Upper lobe of right lung (tissue), 1 donor: ENCODE data around the gene TBCE. TPM values are rescaled to one million over a fixed set of nuclear protein-coding genes. Genes with fewer than 3 reads are reported as not detected.

Experiments used
- ATAC-seq: fragments of 200-7000 bp; cut with Tn5 transposase; one replicate; pipeline ENCODE4 v1.9.1; 2020; ENCODE audit warnings: mild to moderate bottlenecking, moderate library complexity
- DNase-seq: peaks from one replicate; pipeline ENCODE4 v3.0.0-alpha.2; 2020
- H3K27ac ChIP-seq: fragments of 200-600 bp; one replicate; pipeline ENCODE4 v1.8.0; 2022
- H3K27me3 ChIP-seq: fragments of 200-600 bp; one replicate; pipeline ENCODE4 v1.8.0; 2022; ENCODE audit warnings: mild to moderate bottlenecking
- H3K36me3 ChIP-seq: fragments of 200-600 bp; one replicate; pipeline ENCODE4 v1.8.0; 2022
- H3K4me1 ChIP-seq: fragments of 200-600 bp; one replicate; pipeline ENCODE4 v1.8.0; 2022
- H3K4me3 ChIP-seq: fragments of 200-600 bp; one replicate; pipeline ENCODE4 v1.8.0; 2022; ENCODE audit warnings: mild to moderate bottlenecking
- H3K9me3 ChIP-seq: fragments of 200-600 bp; one replicate; pipeline ENCODE4 v1.8.0; 2022
- CTCF ChIP-seq: fragments of 200-600 bp; IDR thresholded peaks from one replicate; pipeline ENCODE4 v1.8.0; 2022; ENCODE audit warnings: antibody characterized with exemption
- intact Hi-C: fragments of 100-400 bp; cut with DNase I; formaldehyde crosslinking; loops from one replicate; pipeline ENCODE4 v1.11.0; 2022
- total RNA-seq: library from RNA; stranded (reverse); fragmentation: NEBNext Ultra II Directional; extraction: Animal tissue kit (Norgen Biotek cat#: 25700); gene quantifications from one replicate; pipeline ENCODE4 v1.2.1, GENCODE V29; 2021
- donor health status: DM: no; HTN: yes; CAD: no; lungs with severe emphysema.

The TBCE gene
- total RNA-seq, 1 donor from 2014 or later = 27.2 TPM

GRCh38 chr1:235329139-235329902 lies 37.9 kb upstream of the TBCE start:
- Histone ChIP-seq H3K4me1 (peaks cover 52% of the 10 kb centered on the region), H3K9me3 (no peaks in the 10 kb centered on the region), H3K27ac (peak overlapping the region; percentile 87), H3K27me3 (no peaks in the 10 kb centered on the region), H3K36me3 (no peaks in the 10 kb centered on the region), H3K4me3 (peak overlapping the region; percentile 70)
- no peak for TF ChIP-seq CTCF
- intact Hi-C loops = no loop called here
- ATAC-seq (no peak), DNase-seq (no peak)

- Histone ChIP-seq H3K9me3 (no peaks in the 10 kb centered on the region), H3K36me3 (peaks cover 9% of the 10 kb centered on the region), H3K4me1 (peaks cover 37% of the 10 kb centered on the region), H3K27me3 (no peaks in the 10 kb centered on the region), H3K27ac (no peak overlapping the region), H3K4me3 (no peak overlapping the region)
- no peak for TF ChIP-seq CTCF
- intact Hi-C loops = no loop called here
- ATAC-seq = no peak
- no peak for DNase-seq
These were observed 36.3 kb upstream of the TBCE start for GRCh38 chr1:235330918-235331285.

- no peak for DNase-seq
- Histone ChIP-seq H3K9me3 (no peaks in the 10 kb centered on the region), H3K4me3 (no peak overlapping the region), H3K4me1 (peaks cover 35% of the 10 kb centered on the region), H3K27ac (no peak overlapping the region), H3K27me3 (no peaks in the 10 kb centered on the region), H3K36me3 (peaks cover 14% of the 10 kb centered on the region)
- no peak for ATAC-seq
- intact Hi-C loops = no loop called here
- TF ChIP-seq CTCF = no peak
These were observed 35.8 kb upstream of the TBCE start for GRCh38 chr1:235331401-235331800.

- Histone ChIP-seq H3K27ac (peak overlapping the region; percentile 28), H3K36me3 (peaks cover 52% of the 10 kb centered on the region), H3K4me3 (no peak overlapping the region), H3K27me3 (no peaks in the 10 kb centered on the region), H3K9me3 (no peaks in the 10 kb centered on the region), H3K4me1 (peaks cover 19% of the 10 kb centered on the region)
- DNase-seq (no peak), ATAC-seq (peak; percentile 84)
- no peak for TF ChIP-seq CTCF
- intact Hi-C loops = no loop called here
These were observed 30.3 kb upstream of the TBCE start for GRCh38 chr1:235336903-235337302.

- ATAC-seq = no peak
- peaks cover 75% of the 10 kb centered on the region for H3K36me3 ChIP-seq
These were observed 27.5 kb upstream of the TBCE start for GRCh38 chr1:235339746-235340145.

More at GRCh38 chr1:235339746-235340145, 27.5 kb upstream of the TBCE start:
- no peak overlapping the region for H3K27ac ChIP-seq
- peaks cover 11% of the 10 kb centered on the region for H3K4me1 ChIP-seq
- H3K4me3 ChIP-seq = no peak overlapping the region
- intact Hi-C loops = no loop called here
- no peak for TF ChIP-seq CTCF
- H3K27me3 ChIP-seq = no peaks in the 10 kb centered on the region
- H3K9me3 ChIP-seq = no peaks in the 10 kb centered on the region
- no peak for DNase-seq
